Activated CD8-positive, alpha-beta T cell treated with anti-CD3 and anti-CD28 coated beads, Interleukin-2, amount 10 ng/mL, durations not matched to agents 7 days and 5 days (primary cell): ENCODE data around the gene FOXO1. TPM values are rescaled to one million over a fixed set of nuclear protein-coding genes. Genes with fewer than 3 reads are reported as not detected.

ENCODE experiments used
- ATAC-seq: fragments of 150-1000 bp; cut with Tn5 transposase; one replicate; pipeline ENCODE4 v1.10.0; 2021; ENCODE audit warnings: moderate library complexity
- CTCF ChIA-PET: fragments of 350-600 bp; sonication (Branson Sonifier 250); formaldehyde crosslinking; loops from one replicate; lab custom pipeline; 2021; ENCODE audit warnings: antibody characterized with exemption; lab: Charles Lee
- POLR2A ChIA-PET: fragments of 350-600 bp; sonication (Branson Sonifier 250); formaldehyde crosslinking; loops from one replicate; lab custom pipeline; 2021; ENCODE audit warnings: antibody characterized with exemption; lab: Charles Lee
- DNase-seq: peaks from one replicate; pipeline ENCODE4 v3.0.0-alpha.2; 2020
- H3K27ac Mint-ChIP-seq: one replicate; pipeline ENCODE4 v1.8.0; 2021; ENCODE audit warnings: mild to moderate bottlenecking, mixed read lengths
- H3K27me3 Mint-ChIP-seq: one replicate; pipeline ENCODE4 v1.8.0; 2021; ENCODE audit warnings: low read depth, mixed read lengths
- H3K36me3 Mint-ChIP-seq: one replicate; pipeline ENCODE4 v1.8.0; 2021; ENCODE audit warnings: low read depth, mixed read lengths
- H3K4me1 Mint-ChIP-seq: one replicate; pipeline ENCODE4 v1.8.0; 2021; ENCODE audit warnings: low read depth, mixed read lengths
- H3K4me3 Mint-ChIP-seq: one replicate; pipeline ENCODE4 v1.8.0; 2021; ENCODE audit warnings: mild to moderate bottlenecking, mixed read lengths
- H3K9me3 Mint-ChIP-seq: one replicate; pipeline ENCODE4 v1.8.0; 2022; ENCODE audit warnings: mixed read lengths; ENCODE audit not compliant: insufficient read depth
- total RNA-seq, 2 experiments: library from RNA; stranded (reverse); gene quantifications; one replicate each; pipeline ENCODE4 v1.2.3, GENCODE V29; 2021

Gene FOXO1
- total RNA-seq, 2 experiments from 2014 or later, result 23.1 to 24.0 TPM

GRCh38 chr13:40539576-40540327 lies 126.7 kb downstream of the FOXO1 start:
- Mint-ChIP-seq H3K9me3 (no peaks in the 10 kb centered on the region), H3K27ac (no peak overlapping the region), H3K36me3 (no peaks in the 10 kb centered on the region), H3K27me3 (no peaks in the 10 kb centered on the region), H3K4me1 (peaks cover 4% of the 10 kb centered on the region), H3K4me3 (no peak overlapping the region)
- ChIA-PET CTCF (interaction anchor here (1.0 kb wide), 1 partner anchor 17 kb away, joined by 3 read pairs; no protein-coding TSS in a partner anchor), POLR2A (no interaction called here)
- DNase-seq, result no peak
- ATAC-seq, result no peak

DNA sequence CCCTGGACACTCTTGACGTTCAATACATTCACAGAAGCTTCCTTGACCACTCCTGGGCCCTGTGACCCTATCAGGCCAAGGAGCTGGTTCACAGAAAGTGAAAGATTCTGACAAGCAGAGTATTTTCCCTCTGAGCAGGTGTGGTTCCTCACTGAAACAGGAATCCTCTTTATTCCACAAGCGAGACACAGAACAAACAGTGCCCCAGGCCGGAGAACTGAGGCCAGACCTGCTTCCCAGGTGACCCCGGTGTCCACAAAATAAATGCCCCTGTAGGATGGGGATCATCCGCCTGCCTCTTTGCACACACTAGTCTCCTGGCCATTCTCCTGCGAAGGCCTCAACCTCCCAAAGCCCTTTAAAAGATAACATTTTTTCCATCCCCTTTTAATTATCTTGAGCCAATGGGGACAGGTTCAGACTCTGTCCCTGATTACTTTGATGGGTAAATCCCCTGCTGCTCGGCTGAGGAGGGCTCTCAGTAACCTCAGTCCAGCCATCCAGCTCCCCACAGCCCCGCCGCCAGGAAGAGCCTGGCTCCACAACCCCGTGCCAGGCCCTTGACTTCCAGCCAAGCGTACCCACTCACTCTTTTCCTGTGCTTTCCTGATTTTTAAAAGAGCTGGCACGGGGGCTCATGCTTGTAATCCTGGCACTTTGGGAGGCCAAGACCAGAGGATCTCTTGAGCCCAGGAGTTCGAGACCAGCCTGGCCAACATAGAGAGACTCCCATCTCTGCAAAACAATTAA lies 129.1 kb downstream of the FOXO1 start:
- CTCF ChIA-PET, result interaction anchor here (1.1 kb wide), 1 partner anchor 29 kb away, joined by 4 read pairs; no protein-coding TSS in a partner anchor
- H3K4me1 Mint-ChIP-seq, result peaks cover 6% of the 10 kb centered on the region
- no peak overlapping the region for H3K27ac Mint-ChIP-seq

GRCh38 chr13:40536443-40537113 lies 129.9 kb downstream of the FOXO1 start:
- no peak overlapping the region for H3K27ac Mint-ChIP-seq
- no peak for ATAC-seq

More for the DNA sequence above, 129.1 kb downstream of the FOXO1 start:
- POLR2A ChIA-PET, result no interaction called here
- Mint-ChIP-seq H3K36me3 (no peaks in the 10 kb centered on the region), H3K9me3 (no peaks in the 10 kb centered on the region), H3K4me3 (no peak overlapping the region), H3K27me3 (no peaks in the 10 kb centered on the region)
- DNase-seq (no peak), ATAC-seq (no peak)

DNA sequence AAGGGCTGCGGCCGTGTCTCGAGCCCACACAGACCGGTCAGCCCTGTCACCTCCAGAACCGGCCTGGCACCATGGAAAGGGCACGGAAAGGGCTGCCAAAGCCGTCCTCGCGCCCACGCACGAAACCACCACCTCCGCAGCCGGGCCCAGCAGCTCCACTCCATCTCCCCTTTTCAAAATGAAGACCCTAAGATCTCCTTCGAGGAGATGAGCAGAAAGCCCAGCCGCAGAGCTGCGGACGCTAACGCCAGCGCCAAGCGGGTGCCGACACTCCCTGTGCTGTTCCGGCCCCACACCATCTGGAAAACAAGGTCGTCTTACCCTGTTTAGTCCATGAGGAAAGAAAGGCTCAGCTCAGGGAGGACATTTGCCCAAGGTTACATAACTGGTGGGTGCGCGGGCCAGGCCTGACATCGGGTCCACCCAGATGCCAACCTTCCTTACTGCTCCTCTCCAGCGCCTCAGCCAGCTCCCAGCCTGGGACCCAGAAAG lies 131.1 kb downstream of the FOXO1 start:
- ATAC-seq (no peak), DNase-seq (no peak)
- ChIA-PET CTCF (no interaction called here), POLR2A (no interaction called here)
- H3K4me1 Mint-ChIP-seq, result peaks cover 21% of the 10 kb centered on the region
- H3K27me3 Mint-ChIP-seq, result no peaks in the 10 kb centered on the region
- H3K36me3 Mint-ChIP-seq, result peaks cover 2% of the 10 kb centered on the region
- no peaks in the 10 kb centered on the region for H3K9me3 Mint-ChIP-seq
- no peak overlapping the region for H3K27ac Mint-ChIP-seq
- H3K4me3 Mint-ChIP-seq, result no peak overlapping the region

More at GRCh38 chr13:40536443-40537113, 129.9 kb downstream of the FOXO1 start:
- H3K4me3 Mint-ChIP-seq, result no peak overlapping the region
- H3K27me3 Mint-ChIP-seq, result no peaks in the 10 kb centered on the region
- ChIA-PET CTCF (interaction anchor here (1.1 kb wide), 1 partner anchor 28 kb away, joined by 4 read pairs; no protein-coding TSS in a partner anchor), POLR2A (no interaction called here)
- H3K36me3 Mint-ChIP-seq, result no peaks in the 10 kb centered on the region
- no peak for DNase-seq
- no peaks in the 10 kb centered on the region for H3K9me3 Mint-ChIP-seq
- peaks cover 13% of the 10 kb centered on the region for H3K4me1 Mint-ChIP-seq

DNA sequence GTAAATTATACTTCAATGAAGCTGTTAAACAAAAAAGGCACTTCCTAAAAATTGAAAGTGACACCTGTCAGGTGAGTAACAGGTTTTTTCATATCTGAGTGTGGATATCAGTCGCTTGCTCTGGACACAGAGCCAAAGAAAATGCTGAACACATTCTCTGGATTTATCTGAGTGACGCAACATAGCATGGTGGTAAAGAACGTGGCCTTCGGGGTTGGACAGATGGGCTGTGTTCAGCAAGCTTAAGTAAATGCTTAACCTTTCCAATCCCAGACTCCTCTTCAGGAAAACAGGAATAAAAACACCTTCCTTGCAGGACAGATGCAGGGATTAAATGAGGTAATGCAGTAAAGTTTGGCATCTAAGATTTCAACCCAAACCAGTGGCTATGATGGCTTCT lies 132.0 kb downstream of the FOXO1 start:
- ATAC-seq, result no peak
- H3K4me3 Mint-ChIP-seq, result no peak overlapping the region
- H3K36me3 Mint-ChIP-seq, result peaks cover 2% of the 10 kb centered on the region
- H3K9me3 Mint-ChIP-seq, result no peaks in the 10 kb centered on the region
- CTCF ChIA-PET, result no interaction called here
- POLR2A ChIA-PET, result interaction anchor here (1.1 kb wide), 1 partner anchor 47 kb away, joined by 3 read pairs; no protein-coding TSS in a partner anchor
- DNase-seq, result peak; percentile 2
- H3K4me1 Mint-ChIP-seq, result peaks cover 23% of the 10 kb centered on the region
- H3K27ac Mint-ChIP-seq, result no peak overlapping the region
- no peaks in the 10 kb centered on the region for H3K27me3 Mint-ChIP-seq

- H3K9me3 Mint-ChIP-seq, result peaks cover 2% of the 10 kb centered on the region
- ATAC-seq, result no peak
- no peaks in the 10 kb centered on the region for H3K27me3 Mint-ChIP-seq
- H3K4me3 Mint-ChIP-seq, result no peak overlapping the region
- H3K36me3 Mint-ChIP-seq, result peaks cover 3% of the 10 kb centered on the region
- peak; percentile 3 for DNase-seq
- ChIA-PET CTCF (no interaction called here), POLR2A (no interaction called here)
- no peak overlapping the region for H3K27ac Mint-ChIP-seq
- H3K4me1 Mint-ChIP-seq, result peaks cover 23% of the 10 kb centered on the region
Measured at GRCh38 chr13:40533072-40533471, 133.4 kb downstream of the FOXO1 start.

GRCh38 chr13:40530961-40531360 lies 135.5 kb downstream of the FOXO1 start:
- H3K27me3 Mint-ChIP-seq, result no peaks in the 10 kb centered on the region
- ATAC-seq (no peak), DNase-seq (no peak)
- H3K4me3 Mint-ChIP-seq, result no peak overlapping the region
- H3K27ac Mint-ChIP-seq, result peak overlapping the region; percentile 46
- POLR2A ChIA-PET, result no interaction called here
- H3K9me3 Mint-ChIP-seq, result peaks cover 15% of the 10 kb centered on the region
- peaks cover 9% of the 10 kb centered on the region for H3K36me3 Mint-ChIP-seq
- H3K4me1 Mint-ChIP-seq, result peaks cover 23% of the 10 kb centered on the region
- CTCF ChIA-PET, result interaction anchor here (1.3 kb wide), 1 partner anchor 13 kb away, joined by 3 read pairs; no protein-coding TSS in a partner anchor

DNA sequence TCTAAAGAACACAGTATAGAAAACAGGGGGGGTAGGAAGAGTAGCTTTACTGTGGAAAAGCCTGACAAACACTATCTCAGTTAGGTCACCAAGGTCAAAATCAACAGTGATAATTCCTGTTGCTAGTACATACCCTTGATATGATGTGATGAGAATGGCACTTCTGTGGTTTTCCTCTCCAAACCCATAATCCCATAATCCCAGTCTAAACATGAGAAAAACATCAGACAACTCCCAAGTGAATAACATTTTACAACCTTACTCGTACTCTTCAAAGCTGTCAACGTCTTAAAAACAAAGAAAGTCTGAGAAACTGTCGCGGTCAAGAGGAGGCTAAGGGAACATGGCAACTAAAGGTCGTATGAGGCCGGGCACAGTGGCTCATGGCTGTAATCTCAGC lies 137.6 kb downstream of the FOXO1 start:
- DNase-seq (no peak), ATAC-seq (no peak)
- peaks cover 11% of the 10 kb centered on the region for H3K36me3 Mint-ChIP-seq
- ChIA-PET POLR2A (no interaction called here), CTCF (no interaction called here)
- peaks cover 15% of the 10 kb centered on the region for H3K9me3 Mint-ChIP-seq
- peaks cover 28% of the 10 kb centered on the region for H3K4me1 Mint-ChIP-seq
- H3K4me3 Mint-ChIP-seq, result no peak overlapping the region
- no peak overlapping the region for H3K27ac Mint-ChIP-seq
- H3K27me3 Mint-ChIP-seq, result no peaks in the 10 kb centered on the region

DNA sequence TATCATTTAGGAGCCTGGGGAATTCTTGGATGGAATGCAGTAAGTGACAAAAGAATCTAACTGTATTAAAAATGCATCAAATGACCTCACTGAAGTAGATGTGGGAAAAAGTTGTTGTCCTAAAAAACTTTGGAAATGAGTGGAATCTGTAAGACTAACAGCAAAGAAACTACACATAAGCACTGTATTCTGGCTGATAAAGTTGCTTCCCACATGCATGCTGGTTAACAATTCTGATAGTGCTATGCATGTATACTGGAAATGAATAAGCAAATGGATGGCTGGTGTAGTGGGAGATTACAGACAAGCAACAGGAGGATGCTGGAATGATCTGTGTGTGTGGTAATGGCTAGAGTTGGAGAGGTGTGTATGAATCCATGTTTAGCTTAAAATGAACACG lies 138.5 kb downstream of the FOXO1 start:
- peaks cover 15% of the 10 kb centered on the region for H3K9me3 Mint-ChIP-seq
- ChIA-PET CTCF (no interaction called here), POLR2A (no interaction called here)
- no peak overlapping the region for H3K27ac Mint-ChIP-seq
- peaks cover 28% of the 10 kb centered on the region for H3K4me1 Mint-ChIP-seq
- H3K36me3 Mint-ChIP-seq, result peaks cover 11% of the 10 kb centered on the region
- H3K27me3 Mint-ChIP-seq, result no peaks in the 10 kb centered on the region
- ATAC-seq (no peak), DNase-seq (no peak)
- no peak overlapping the region for H3K4me3 Mint-ChIP-seq

GRCh38 chr13:40522282-40522681 lies 144.2 kb downstream of the FOXO1 start:
- Mint-ChIP-seq H3K4me1 (peaks cover 23% of the 10 kb centered on the region), H3K4me3 (no peak overlapping the region), H3K36me3 (peaks cover 5% of the 10 kb centered on the region), H3K9me3 (peaks cover 6% of the 10 kb centered on the region), H3K27me3 (no peaks in the 10 kb centered on the region), H3K27ac (no peak overlapping the region)
- ChIA-PET POLR2A (no interaction called here), CTCF (no interaction called here)
- no peak for DNase-seq
- ATAC-seq, result no peak

DNA sequence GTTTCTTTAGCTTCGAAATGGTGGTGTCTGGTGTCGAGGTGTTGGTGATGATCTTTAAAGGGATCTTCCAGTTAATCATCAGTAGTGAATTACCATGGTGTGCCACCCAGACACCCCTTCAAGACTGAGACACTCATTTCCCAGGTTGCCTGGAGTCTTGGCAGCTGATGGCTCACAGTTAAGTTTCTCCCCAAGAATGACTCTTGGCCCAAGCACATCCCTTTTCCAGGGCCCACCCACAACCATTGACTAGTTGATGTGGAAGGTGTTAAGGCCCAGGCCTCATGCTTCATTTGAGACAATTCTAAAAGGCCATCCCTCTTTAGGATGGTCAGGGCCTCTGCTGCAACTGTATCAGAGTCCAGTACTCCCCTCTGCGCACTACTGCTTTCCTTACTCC lies 145.5 kb downstream of the FOXO1 start:
- ChIA-PET CTCF (no interaction called here), POLR2A (no interaction called here)
- peaks cover 30% of the 10 kb centered on the region for H3K4me1 Mint-ChIP-seq
- H3K27ac Mint-ChIP-seq, result no peak overlapping the region
- peaks cover 5% of the 10 kb centered on the region for H3K36me3 Mint-ChIP-seq
- H3K9me3 Mint-ChIP-seq, result no peaks in the 10 kb centered on the region
- ATAC-seq (no peak), DNase-seq (no peak)
- H3K27me3 Mint-ChIP-seq, result no peaks in the 10 kb centered on the region
- no peak overlapping the region for H3K4me3 Mint-ChIP-seq
